ENCODE data around the gene RAB3IL1. TPM values are rescaled to one million over a fixed set of nuclear protein-coding genes. Genes with fewer than 3 reads are reported as not detected.

Gene RAB3IL1
- total RNA-seq, 1 experiment from 2014 or later: 0.77 TPM

- DNase-seq: no peak
- Histone ChIP-seq H3K27me3 (no peaks in the 10 kb centered on the region), H3K4me1 (no peaks in the 10 kb centered on the region), H3K9me3 (replicated peaks) (no peaks in the 10 kb centered on the region), H3K36me3 (no peaks in the 10 kb centered on the region), H3K27ac (no peak overlapping the region), H3K4me3 (no peak overlapping the region)
Measured at GRCh38 chr11:61905801-61906521, 11.4 kb downstream of the RAB3IL1 start.

DNA sequence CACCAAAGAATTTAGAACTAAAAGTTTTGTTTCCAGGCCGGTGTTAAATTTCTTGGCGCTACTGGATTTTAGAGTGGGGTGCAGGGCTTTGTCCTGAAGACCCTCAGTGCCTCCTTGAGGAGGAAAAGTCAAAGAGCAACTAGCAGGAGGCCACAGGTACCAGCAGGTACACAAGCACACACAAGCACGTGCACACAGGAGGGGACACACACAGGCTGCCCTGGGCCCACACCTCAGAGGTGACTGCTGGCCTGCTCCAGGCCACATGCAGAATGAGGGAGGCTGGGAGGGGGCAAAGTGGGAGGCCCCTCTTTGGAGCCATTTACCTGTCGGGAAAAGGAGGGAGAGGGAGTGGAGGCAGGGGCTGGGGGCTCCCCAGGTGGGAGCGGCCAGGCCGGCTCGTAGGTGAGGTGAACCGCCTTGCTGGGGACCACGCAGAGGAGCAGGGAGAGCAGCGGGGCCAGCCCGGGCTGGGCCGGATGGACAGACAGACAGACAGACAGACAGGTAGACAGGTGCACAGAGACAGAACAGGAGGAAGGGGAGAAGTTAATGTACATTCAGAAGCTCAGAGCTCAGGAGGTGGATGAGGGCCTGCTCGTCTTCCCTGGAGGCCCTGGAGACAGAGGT lies 12.2 kb downstream of the RAB3IL1 start:
- Histone ChIP-seq H3K9me3 (replicated peaks) (no peaks in the 10 kb centered on the region), H3K27ac (no peak overlapping the region), H3K27me3 (no peaks in the 10 kb centered on the region), H3K36me3 (no peaks in the 10 kb centered on the region), H3K4me3 (no peak overlapping the region), H3K4me1 (no peaks in the 10 kb centered on the region)
- DNase-seq: no peak

- H3K4me1 ChIP-seq: no peaks in the 10 kb centered on the region
- H3K9me3 ChIP-seq (replicated peaks): no peaks in the 10 kb centered on the region
- no peak overlapping the region for H3K4me3 ChIP-seq
- H3K27ac ChIP-seq: no peak overlapping the region
- no peak for DNase-seq
- H3K36me3 ChIP-seq: no peaks in the 10 kb centered on the region
- no peaks in the 10 kb centered on the region for H3K27me3 ChIP-seq
Measured at GRCh38 chr11:61904539-61905048, 12.8 kb downstream of the RAB3IL1 start.

GRCh38 chr11:61903845-61904244 lies 13.5 kb downstream of the RAB3IL1 start:
- H3K27me3 ChIP-seq: no peaks in the 10 kb centered on the region
- no peaks in the 10 kb centered on the region for H3K9me3 ChIP-seq (replicated peaks)
- no peak overlapping the region for H3K4me3 ChIP-seq
- DNase-seq: no peak
- no peaks in the 10 kb centered on the region for H3K4me1 ChIP-seq
- no peak overlapping the region for H3K27ac ChIP-seq
- no peaks in the 10 kb centered on the region for H3K36me3 ChIP-seq

GRCh38 chr11:61902313-61902712 lies 15.1 kb downstream of the RAB3IL1 start:
- Histone ChIP-seq H3K9me3 (replicated peaks) (no peaks in the 10 kb centered on the region), H3K4me3 (no peak overlapping the region), H3K27ac (no peak overlapping the region), H3K27me3 (no peaks in the 10 kb centered on the region), H3K4me1 (peaks cover under 1% of the 10 kb centered on the region; the same call in 1 of the 2 replicates), H3K36me3 (no peaks in the 10 kb centered on the region)
- no peak for DNase-seq

DNA sequence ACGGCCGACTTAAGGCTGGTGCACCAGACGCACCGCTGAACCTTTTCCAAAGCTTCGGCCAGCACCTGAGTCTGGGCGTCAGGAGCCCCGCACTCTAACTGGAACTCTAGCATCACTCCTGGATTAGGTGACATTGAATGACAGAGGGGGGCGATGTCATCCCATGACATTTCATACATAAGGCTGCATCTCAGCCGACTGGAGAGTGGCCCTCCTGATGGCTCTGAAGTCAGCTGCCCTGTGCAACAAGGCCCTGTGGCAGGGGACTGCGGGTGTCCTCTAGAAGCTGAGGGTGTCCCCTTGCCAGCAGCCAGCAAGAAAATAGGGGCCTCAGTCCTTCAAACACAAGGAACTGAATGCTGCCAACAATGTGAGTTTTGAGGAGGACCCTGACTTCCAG lies 16.0 kb downstream of the RAB3IL1 start:
- H3K4me3 ChIP-seq: no peak overlapping the region
- H3K27ac ChIP-seq: no peak overlapping the region
- no peaks in the 10 kb centered on the region for H3K36me3 ChIP-seq

GRCh38 chr11:61900251-61900650 lies 17.1 kb downstream of the RAB3IL1 start:
- peaks cover 11% of the 10 kb centered on the region for H3K4me1 ChIP-seq
- H3K4me3 ChIP-seq: no peak overlapping the region
- no peaks in the 10 kb centered on the region for H3K36me3 ChIP-seq
- no peak overlapping the region for H3K27ac ChIP-seq
- no peaks in the 10 kb centered on the region for H3K27me3 ChIP-seq
- DNase-seq: no peak
- no peaks in the 10 kb centered on the region for H3K9me3 ChIP-seq (replicated peaks)

More for the DNA sequence above, 16.0 kb downstream of the RAB3IL1 start:
- H3K27me3 ChIP-seq: no peaks in the 10 kb centered on the region
- H3K9me3 ChIP-seq (replicated peaks): no peaks in the 10 kb centered on the region
- DNase-seq: no peak
- peaks cover 9% of the 10 kb centered on the region for H3K4me1 ChIP-seq

DNA sequence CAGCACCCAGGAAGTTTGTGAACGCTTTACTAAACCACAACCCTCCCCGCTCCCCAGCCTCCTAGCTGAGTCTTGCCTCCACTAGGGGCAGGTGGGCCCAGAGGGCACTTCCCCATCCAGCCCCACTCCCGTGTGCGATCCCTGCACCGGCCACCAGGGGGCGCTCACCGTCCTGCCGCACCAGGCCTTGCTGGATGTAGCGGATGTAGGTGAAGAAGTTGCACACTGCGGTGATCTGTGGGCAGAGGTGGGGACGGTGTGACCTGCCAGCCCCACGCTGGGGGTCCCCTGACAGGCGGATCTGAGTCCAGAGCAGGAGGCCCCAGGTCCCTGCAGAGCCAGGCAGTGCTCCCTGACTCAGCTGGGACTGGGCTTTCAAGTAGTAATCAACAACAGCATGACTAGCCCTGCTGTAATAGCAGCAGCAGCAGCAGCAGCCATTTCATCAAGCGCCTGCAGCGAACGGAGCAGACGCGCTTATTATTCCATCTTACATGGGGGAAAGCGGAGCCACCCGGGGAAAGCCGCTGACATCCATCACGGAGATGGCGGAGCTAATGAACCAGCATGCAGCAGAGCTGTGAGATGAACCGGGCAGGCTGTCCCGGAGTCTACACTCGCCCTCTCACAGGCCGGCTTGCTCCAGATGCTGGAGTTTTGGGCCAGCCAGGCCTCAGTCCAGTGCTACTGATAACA lies 18.1 kb downstream of the RAB3IL1 start:
- Histone ChIP-seq H3K9me3 (replicated peaks) (no peaks in the 10 kb centered on the region), H3K4me1 (peaks cover 11% of the 10 kb centered on the region), H3K36me3 (no peaks in the 10 kb centered on the region), H3K27me3 (no peaks in the 10 kb centered on the region), H3K4me3 (no peak overlapping the region), H3K27ac (no peak overlapping the region)
- DNase-seq: peak; percentile 78 to 84

DNA sequence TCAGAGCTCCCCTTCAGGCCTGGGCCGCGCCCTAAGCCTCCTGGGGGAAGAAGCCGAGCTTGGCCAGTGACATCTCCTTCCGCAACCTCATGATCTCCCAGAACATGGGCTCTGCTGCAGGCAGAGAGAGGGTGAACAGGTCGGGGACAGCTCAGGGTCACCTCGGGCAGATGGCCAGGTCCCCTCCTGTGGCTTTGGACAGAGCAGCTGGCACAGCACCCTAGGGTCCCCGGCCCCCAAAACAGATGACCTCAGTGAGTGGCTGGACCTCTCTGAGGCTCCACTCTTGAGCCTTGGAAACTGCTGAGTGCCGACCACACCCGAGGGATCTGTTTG lies 19.2 kb downstream of the RAB3IL1 start:
- Histone ChIP-seq H3K4me3 (no peak overlapping the region), H3K4me1 (peaks cover 11% of the 10 kb centered on the region), H3K36me3 (no peaks in the 10 kb centered on the region), H3K27me3 (no peaks in the 10 kb centered on the region), H3K9me3 (replicated peaks) (no peaks in the 10 kb centered on the region), H3K27ac (no peak overlapping the region)
- DNase-seq: no peak

DNA sequence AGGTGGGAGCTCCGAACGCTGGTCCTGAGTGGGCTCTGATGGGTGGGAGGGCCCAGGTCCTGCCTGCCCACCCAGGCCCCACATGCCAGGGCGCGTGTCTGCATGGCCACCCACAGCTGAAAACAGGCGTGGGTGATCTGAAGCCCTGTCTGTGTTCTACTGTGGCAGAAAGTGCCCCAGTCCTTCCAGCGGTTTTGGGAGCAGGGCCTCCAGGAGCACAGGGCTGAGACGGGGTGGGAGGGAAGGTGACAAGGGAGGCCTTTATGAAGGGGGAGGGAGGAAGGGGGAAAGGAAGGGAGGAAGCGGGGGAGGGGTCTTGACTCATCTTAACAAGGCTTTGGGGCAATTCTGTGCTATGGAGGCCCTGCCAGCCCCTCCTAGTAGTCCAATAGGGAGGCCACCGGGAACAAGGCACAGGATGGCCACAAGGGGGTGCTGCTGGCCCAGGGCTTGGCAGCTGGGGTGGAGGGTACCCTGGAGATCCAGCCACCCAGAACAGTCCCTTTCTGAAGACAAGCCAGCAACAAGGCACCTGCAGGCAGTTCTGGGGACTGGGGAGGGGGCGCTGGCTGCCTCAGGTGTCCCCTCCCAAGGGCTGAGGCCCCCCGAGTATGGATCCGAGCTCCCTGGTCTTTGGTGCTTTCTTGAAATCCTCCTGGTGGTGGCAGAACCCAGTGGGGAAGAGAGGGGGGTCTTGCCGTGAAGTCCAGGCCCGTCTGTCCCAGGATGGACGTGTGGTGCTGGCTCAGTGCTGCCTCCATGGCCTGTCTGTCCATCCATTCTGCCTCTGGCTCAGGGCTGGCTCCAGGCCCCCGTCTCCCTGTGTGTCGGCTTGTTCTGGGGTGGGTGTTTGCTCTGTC lies 19.7 kb downstream of the RAB3IL1 start:
- no peaks in the 10 kb centered on the region for H3K36me3 ChIP-seq
- no peaks in the 10 kb centered on the region for H3K27me3 ChIP-seq
- H3K4me3 ChIP-seq: peak overlapping the region; percentile 23
- H3K9me3 ChIP-seq (replicated peaks): no peaks in the 10 kb centered on the region
- peak; percentile 87 to 93 for DNase-seq
- peak overlapping the region; percentile 64 for H3K27ac ChIP-seq
- peaks cover 11% of the 10 kb centered on the region for H3K4me1 ChIP-seq

DNA sequence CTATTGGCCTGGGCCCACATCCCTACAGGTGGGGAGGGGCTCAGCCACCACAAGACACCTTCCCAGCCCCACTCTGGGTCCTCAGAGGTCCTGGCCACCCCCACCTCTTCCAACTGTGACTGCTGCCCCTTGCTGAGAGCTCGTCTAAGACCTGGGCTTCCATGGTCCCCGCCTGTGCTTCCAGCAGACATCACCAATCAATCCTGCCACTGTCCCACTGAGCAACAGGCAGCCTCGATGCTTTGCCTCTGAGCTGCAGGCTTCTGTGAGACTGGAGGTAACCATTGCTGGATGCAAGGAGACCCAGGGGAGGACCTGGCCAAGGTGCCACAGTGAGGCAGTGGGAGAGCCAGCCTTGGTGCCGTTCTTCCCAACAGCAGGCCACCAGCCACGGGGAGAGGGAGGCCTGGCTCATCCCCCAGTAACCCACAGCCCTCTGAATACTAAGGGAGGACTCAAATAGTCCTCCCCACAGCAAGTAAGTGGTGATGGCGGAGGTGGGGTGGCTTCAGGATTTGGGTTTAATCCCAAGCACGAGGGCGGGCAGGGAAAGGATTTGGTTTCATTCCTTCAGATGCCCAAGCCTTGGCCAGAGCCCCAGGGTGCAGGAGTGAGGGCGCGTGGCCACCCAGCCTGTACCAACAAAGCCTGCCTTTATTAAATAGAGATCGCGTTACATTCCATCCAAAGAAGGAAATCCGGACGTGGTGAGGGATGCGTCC lies 20.5 kb downstream of the RAB3IL1 start:
- Histone ChIP-seq H3K9me3 (replicated peaks) (no peaks in the 10 kb centered on the region), H3K4me3 (peak overlapping the region; percentile 23), H3K27ac (peak overlapping the region; percentile 64), H3K4me1 (peaks cover 11% of the 10 kb centered on the region), H3K27me3 (no peaks in the 10 kb centered on the region), H3K36me3 (no peaks in the 10 kb centered on the region)
- peak; percentile 65 to 78 for DNase-seq

- Histone ChIP-seq H3K27me3 (no peaks in the 10 kb centered on the region), H3K4me3 (no peak overlapping the region), H3K36me3 (no peaks in the 10 kb centered on the region), H3K27ac (no peak overlapping the region), H3K9me3 (replicated peaks) (no peaks in the 10 kb centered on the region), H3K4me1 (peaks cover 11% of the 10 kb centered on the region)
- DNase-seq: no peak
Measured at GRCh38 chr11:61895718-61896059, 21.7 kb downstream of the RAB3IL1 start.

GRCh38 chr11:61895046-61895717 lies 22.2 kb downstream of the RAB3IL1 start:
- no peak for DNase-seq
- H3K4me3 ChIP-seq: no peak overlapping the region
- no peak overlapping the region for H3K27ac ChIP-seq
- H3K36me3 ChIP-seq: no peaks in the 10 kb centered on the region
- peaks cover 11% of the 10 kb centered on the region for H3K4me1 ChIP-seq
- H3K27me3 ChIP-seq: no peaks in the 10 kb centered on the region
- H3K9me3 ChIP-seq (replicated peaks): no peaks in the 10 kb centered on the region

GRCh38 chr11:61893981-61894380 lies 23.4 kb downstream of the RAB3IL1 start:
- Histone ChIP-seq H3K9me3 (replicated peaks) (no peaks in the 10 kb centered on the region), H3K4me1 (peaks cover 11% of the 10 kb centered on the region), H3K27ac (no peak overlapping the region), H3K36me3 (no peaks in the 10 kb centered on the region), H3K27me3 (no peaks in the 10 kb centered on the region), H3K4me3 (no peak overlapping the region)
- no peak for DNase-seq
